Activated B cell treated with CpG ODN at 0.5 μM for 24 hours (primary cell): ENCODE data around the gene B4GALT4. TPM values are rescaled to one million over a fixed set of nuclear protein-coding genes. Genes with fewer than 3 reads are reported as not detected.

Experiments
- ATAC-seq: fragments of 200-7000 bp; cut with Tn5 transposase; one replicate; pipeline ENCODE4 v1.10.0; 2021; ENCODE audit warnings: low read depth, mild to moderate bottlenecking, moderate library complexity
- CTCF ChIA-PET: fragments of 350-600 bp; sonication (Branson Sonifier 250); formaldehyde crosslinking; loops from one replicate; lab custom pipeline; 2021; ENCODE audit warnings: antibody characterized with exemption; lab: Charles Lee
- POLR2A ChIA-PET: fragments of 350-600 bp; sonication (Branson Sonifier 250); formaldehyde crosslinking; loops from one replicate; lab custom pipeline; 2021; ENCODE audit warnings: antibody characterized with exemption; lab: Charles Lee
- DNase-seq: peaks from one replicate; pipeline ENCODE4 v3.0.0; 2022
- H3K27ac Mint-ChIP-seq: one replicate; pipeline ENCODE4 v1.8.0; 2020; ENCODE audit warnings: mixed read lengths
- H3K27me3 Mint-ChIP-seq: one replicate; pipeline ENCODE4 v1.8.0; 2021; ENCODE audit warnings: mixed read lengths
- H3K36me3 Mint-ChIP-seq: one replicate; pipeline ENCODE4 v1.8.0; 2021; ENCODE audit warnings: low read depth, mixed read lengths
- H3K4me1 Mint-ChIP-seq: one replicate; pipeline ENCODE4 v1.8.0; 2021; ENCODE audit warnings: mixed read lengths
- H3K4me3 Mint-ChIP-seq: one replicate; pipeline ENCODE4 v1.8.0; 2020; ENCODE audit warnings: mild to moderate bottlenecking, mixed read lengths
- H3K9me3 Mint-ChIP-seq: one replicate; pipeline ENCODE4 v1.8.0; 2020; ENCODE audit warnings: mixed read lengths
- intact Hi-C: fragments of 100-400 bp; cut with micrococcal nuclease; formaldehyde crosslinking; loops from one replicate; pipeline ENCODE4 v1.15.1; 2024
- total RNA-seq: library from RNA; stranded (reverse); gene quantifications from 2 replicates; pipeline ENCODE4 v1.2.3, GENCODE V29; 2022
- TF ChIP-seq, protein P1 (sequence below): fragments of 200-600 bp; IDR thresholded peaks from one replicate; pipeline ENCODE4 v1.8.0; 2022; ENCODE audit warnings: antibody characterized with exemption, mild to moderate bottlenecking

Gene B4GALT4
- total RNA-seq, 1 donor from 2014 or later: 18.0 TPM

DNA sequence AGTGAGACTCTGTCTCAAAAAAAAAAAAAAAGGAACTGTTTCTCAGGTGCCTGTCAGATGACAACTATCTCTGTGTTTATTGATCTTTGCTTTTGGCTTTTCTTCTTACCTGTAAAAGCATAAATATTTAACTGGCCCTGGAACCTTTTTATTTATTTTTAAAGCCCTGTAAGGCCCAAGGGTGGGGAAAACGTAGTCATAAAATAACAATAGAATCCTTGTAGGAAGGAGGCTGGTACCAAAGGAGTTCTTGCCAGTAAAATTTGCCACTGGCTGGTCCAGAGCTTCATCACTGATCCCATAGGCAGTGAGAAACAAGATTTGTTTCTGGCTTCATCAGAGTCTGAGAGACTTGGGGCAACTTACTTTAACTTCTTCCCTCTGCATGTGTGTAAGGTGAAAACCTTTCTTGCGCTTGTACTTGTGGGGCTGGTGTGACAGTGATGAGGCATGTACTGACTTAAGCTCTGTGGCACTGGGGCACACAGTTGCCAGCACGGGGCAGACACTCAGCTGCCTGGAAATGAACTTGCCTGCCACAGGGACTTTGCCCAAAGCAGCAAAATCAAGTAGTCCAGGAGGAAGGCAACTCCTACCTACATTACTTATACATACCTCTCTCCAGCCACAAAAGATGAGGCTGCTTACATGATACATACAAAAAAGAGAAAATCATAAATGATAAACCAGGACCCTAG, 19.6 kb downstream of the B4GALT4 start:
- intact Hi-C loops: no loop called here
- no peaks in the 10 kb centered on the region for H3K27me3 Mint-ChIP-seq
- ATAC-seq (no peak), DNase-seq (no peak)
- no peak overlapping the region for H3K4me3 Mint-ChIP-seq
- no peak overlapping the region for H3K27ac Mint-ChIP-seq
- peaks cover 77% of the 10 kb centered on the region for H3K36me3 Mint-ChIP-seq
- peaks cover 17% of the 10 kb centered on the region for H3K4me1 Mint-ChIP-seq
- H3K9me3 Mint-ChIP-seq: no peaks in the 10 kb centered on the region
- ChIA-PET POLR2A (no interaction called here), CTCF (no interaction called here)
- TF ChIP-seq, protein P1, sequence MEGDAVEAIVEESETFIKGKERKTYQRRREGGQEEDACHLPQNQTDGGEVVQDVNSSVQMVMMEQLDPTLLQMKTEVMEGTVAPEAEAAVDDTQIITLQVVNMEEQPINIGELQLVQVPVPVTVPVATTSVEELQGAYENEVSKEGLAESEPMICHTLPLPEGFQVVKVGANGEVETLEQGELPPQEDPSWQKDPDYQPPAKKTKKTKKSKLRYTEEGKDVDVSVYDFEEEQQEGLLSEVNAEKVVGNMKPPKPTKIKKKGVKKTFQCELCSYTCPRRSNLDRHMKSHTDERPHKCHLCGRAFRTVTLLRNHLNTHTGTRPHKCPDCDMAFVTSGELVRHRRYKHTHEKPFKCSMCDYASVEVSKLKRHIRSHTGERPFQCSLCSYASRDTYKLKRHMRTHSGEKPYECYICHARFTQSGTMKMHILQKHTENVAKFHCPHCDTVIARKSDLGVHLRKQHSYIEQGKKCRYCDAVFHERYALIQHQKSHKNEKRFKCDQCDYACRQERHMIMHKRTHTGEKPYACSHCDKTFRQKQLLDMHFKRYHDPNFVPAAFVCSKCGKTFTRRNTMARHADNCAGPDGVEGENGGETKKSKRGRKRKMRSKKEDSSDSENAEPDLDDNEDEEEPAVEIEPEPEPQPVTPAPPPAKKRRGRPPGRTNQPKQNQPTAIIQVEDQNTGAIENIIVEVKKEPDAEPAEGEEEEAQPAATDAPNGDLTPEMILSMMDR: no peak

DNA sequence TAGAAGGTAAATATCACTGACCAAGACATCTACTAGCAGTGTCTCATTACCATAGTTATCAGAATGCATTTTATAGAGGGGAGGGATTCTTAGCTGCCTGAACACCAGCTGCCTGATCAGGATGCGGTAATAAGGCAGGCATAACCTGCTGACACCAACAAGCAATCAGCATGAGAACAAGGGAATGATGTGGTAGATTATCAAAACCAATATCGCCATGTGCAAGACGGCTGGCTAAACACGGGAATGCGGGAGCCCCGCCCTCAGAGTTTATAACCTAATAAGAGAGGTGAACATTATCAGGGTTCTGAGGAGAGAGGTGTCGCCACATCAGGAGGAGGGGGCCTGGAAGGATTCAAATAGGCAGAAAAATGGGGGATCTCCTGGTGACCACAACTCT, 20.5 kb downstream of the B4GALT4 start:
- POLR2A ChIA-PET: interaction anchor here (1.6 kb wide), 1 partner anchor 21 kb away, joined by 7 read pairs; the partner anchor contains the start of gene B4GALT4
- DNase-seq: no peak
- Mint-ChIP-seq H3K4me3 (no peak overlapping the region), H3K27me3 (no peaks in the 10 kb centered on the region), H3K27ac (peak overlapping the region; percentile 26), H3K9me3 (no peaks in the 10 kb centered on the region), H3K36me3 (peaks cover 84% of the 10 kb centered on the region), H3K4me1 (peaks cover 17% of the 10 kb centered on the region)
- intact Hi-C loops: no loop called here
- ATAC-seq: no peak
- TF ChIP-seq, protein P1: no peak
- CTCF ChIA-PET: interaction anchor here (1.2 kb wide), 1 partner anchor 75 kb away, joined by 3 read pairs; the partner anchor contains the start of gene TEX55

DNA sequence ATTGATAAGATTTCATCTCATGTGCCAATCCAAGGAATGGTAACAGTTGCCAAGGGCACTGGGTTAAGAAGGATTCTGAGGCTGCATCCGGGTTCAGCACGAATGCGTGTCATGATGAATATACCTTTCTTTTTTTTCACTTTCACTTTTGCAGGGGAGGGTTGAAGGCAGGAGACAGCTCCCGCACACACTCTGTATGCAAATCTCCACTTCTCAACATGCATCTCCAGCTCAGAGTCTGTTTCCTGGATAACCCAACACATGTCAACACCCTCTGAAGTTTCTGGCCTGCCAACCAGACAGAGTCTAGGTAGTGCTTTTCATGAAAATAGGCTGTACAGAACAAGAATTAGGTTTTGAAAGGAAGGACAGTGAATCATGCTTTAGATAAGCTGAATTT, 21.6 kb downstream of the B4GALT4 start:
- POLR2A ChIA-PET: interaction anchor here (1.6 kb wide), 1 partner anchor 22 kb away, joined by 7 read pairs; the partner anchor contains the start of gene B4GALT4
- peaks cover 17% of the 10 kb centered on the region for H3K4me1 Mint-ChIP-seq
- no peaks in the 10 kb centered on the region for H3K9me3 Mint-ChIP-seq
- ATAC-seq: peak; percentile 88
- peak overlapping the region; percentile 72 for H3K27ac Mint-ChIP-seq
- DNase-seq: no peak
- no peaks in the 10 kb centered on the region for H3K27me3 Mint-ChIP-seq
- peaks cover 89% of the 10 kb centered on the region for H3K36me3 Mint-ChIP-seq
- CTCF ChIA-PET: no interaction called here
- intact Hi-C loops: no loop called here
- TF ChIP-seq, protein P1: no peak
- H3K4me3 Mint-ChIP-seq: no peak overlapping the region

DNA sequence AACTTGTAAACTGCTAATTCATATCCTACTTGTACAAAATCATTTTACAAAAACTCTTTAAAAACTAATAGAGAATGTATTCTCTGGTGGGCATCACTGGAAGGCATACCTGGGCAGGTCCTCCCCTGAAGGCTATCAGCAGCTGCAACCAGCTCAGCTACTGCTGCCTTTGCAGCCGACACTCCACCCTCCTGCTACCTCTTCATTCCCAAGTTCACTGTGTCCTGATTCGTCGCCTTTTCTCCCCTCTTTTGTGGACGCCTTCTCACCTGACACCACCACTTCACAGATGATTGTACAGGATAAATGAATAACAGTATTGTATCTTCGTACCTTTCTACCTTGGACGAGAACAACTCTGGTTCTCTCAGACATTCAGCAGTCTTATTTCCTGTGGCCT, 28.9 kb downstream of the B4GALT4 start:
- H3K4me3 Mint-ChIP-seq: no peak overlapping the region
- H3K9me3 Mint-ChIP-seq: no peaks in the 10 kb centered on the region
- intact Hi-C loops: no loop called here
- no peaks in the 10 kb centered on the region for H3K27me3 Mint-ChIP-seq
- no peak for DNase-seq
- no peaks in the 10 kb centered on the region for H3K4me1 Mint-ChIP-seq
- ChIA-PET POLR2A (no interaction called here), CTCF (no interaction called here)
- TF ChIP-seq, protein P1: no peak
- peaks cover 74% of the 10 kb centered on the region for H3K36me3 Mint-ChIP-seq
- no peak overlapping the region for H3K27ac Mint-ChIP-seq
- ATAC-seq: no peak

GRCh38 chr3:119211193-119211592, 29.5 kb downstream of the B4GALT4 start:
- intact Hi-C loops: no loop called here
- no peak for DNase-seq
- ChIA-PET POLR2A (no interaction called here), CTCF (no interaction called here)
- ATAC-seq: no peak
- no peaks in the 10 kb centered on the region for H3K4me1 Mint-ChIP-seq
- H3K4me3 Mint-ChIP-seq: no peak overlapping the region
- peaks cover 72% of the 10 kb centered on the region for H3K36me3 Mint-ChIP-seq
- H3K9me3 Mint-ChIP-seq: no peaks in the 10 kb centered on the region
- H3K27ac Mint-ChIP-seq: no peak overlapping the region
- TF ChIP-seq, protein P1: no peak
- no peaks in the 10 kb centered on the region for H3K27me3 Mint-ChIP-seq
